Esophagus muscularis mucosa (tissue), 4 donors: ENCODE results near the gene GNPAT.

ENCODE experiments used
- EP300 ChIP-seq: sonication (generic); formaldehyde crosslinking; IDR thresholded peaks from one replicate; pipeline ENCODE4 v1.6.1; 2017; ENCODE audit warnings: antibody characterized with exemption
- POLR2A ChIP-seq: fragments of 450-650 bp; IDR thresholded peaks from one replicate; pipeline ENCODE4 v1.6.1; 2017; ENCODE audit warnings: antibody characterized with exemption, moderate library complexity, mild to moderate bottlenecking, low read depth
- POLR2AphosphoS5 ChIP-seq, 2 donors: sonication (generic); formaldehyde crosslinking; IDR thresholded peaks; one replicate each; pipeline ENCODE4 v1.6.1; 2017; ENCODE audit warnings: antibody characterized with exemption in 2 of 2
- TF ChIP-seq, protein P1 (sequence below), 3 experiments: fragments of 200-600 bp in 2 of 3; fragments of 450-650 bp in 1 of 3; sonication (generic) in 2 of 3; IDR thresholded peaks; one replicate each; pipeline ENCODE4 v1.5.1; 2017 to 2019; ENCODE audit warnings: antibody characterized with exemption in 3 of 3, mild to moderate bottlenecking in 2 of 3, moderate library complexity in 1 of 3

DNA sequence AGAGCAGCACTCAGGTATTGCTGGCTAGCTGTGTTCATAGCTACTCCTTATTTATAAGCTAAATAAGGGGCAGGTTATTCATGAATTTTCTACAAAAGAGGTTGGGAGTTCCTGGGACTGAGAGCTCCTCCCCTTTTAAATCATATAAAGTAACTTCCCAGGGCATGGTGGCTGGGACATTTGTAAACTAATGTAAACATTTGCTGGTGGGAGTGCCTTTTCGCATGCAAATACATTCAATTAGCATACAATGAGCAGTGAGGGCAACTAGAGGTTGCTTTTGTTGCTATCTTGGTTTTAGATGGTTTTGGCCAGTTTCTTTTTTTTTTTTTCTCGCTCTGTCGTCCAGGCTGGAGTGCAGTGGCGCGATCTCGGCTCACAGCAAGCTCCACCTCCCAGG, 43.4 kb downstream of the GNPAT start:
- TF ChIP-seq EP300 (no peak), POLR2A (no peak), POLR2AphosphoS5 (IDR thresholded peaks at IDR 0.05) (no peak)
- TF ChIP-seq, protein P1, sequence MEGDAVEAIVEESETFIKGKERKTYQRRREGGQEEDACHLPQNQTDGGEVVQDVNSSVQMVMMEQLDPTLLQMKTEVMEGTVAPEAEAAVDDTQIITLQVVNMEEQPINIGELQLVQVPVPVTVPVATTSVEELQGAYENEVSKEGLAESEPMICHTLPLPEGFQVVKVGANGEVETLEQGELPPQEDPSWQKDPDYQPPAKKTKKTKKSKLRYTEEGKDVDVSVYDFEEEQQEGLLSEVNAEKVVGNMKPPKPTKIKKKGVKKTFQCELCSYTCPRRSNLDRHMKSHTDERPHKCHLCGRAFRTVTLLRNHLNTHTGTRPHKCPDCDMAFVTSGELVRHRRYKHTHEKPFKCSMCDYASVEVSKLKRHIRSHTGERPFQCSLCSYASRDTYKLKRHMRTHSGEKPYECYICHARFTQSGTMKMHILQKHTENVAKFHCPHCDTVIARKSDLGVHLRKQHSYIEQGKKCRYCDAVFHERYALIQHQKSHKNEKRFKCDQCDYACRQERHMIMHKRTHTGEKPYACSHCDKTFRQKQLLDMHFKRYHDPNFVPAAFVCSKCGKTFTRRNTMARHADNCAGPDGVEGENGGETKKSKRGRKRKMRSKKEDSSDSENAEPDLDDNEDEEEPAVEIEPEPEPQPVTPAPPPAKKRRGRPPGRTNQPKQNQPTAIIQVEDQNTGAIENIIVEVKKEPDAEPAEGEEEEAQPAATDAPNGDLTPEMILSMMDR (IDR thresholded peaks at IDR 0.05), result no peak
